A549 (cell line): ENCODE results near the gene MRPL46.

ENCODE experiments used
- CHD4 ChIP-seq: fragments of 200-600 bp; sonication (generic); IDR thresholded peaks from 2 replicates; pipeline ENCODE4 v1.6.1; 2016; ENCODE audit warnings: antibody characterized with exemption, mild to moderate bottlenecking, borderline replicate concordance
- CTCF ChIP-seq: fragments of >200 bp; sonication (Bioruptor Twin); formaldehyde crosslinking; IDR thresholded peaks from 3 replicates; pipeline ENCODE4 v1.5.1; 2016
- ELK1 ChIP-seq: fragments of 150-350 bp; IDR thresholded peaks from 2 replicates; pipeline ENCODE4 v1.6.1; 2014; ENCODE audit warnings: low read depth, mild to moderate bottlenecking, low read length
- EP300 ChIP-seq, 2 experiments: fragments of >200 bp; sonication (Bioruptor Twin); formaldehyde crosslinking; IDR thresholded peaks; 2 replicates in 1 of 2; 3 replicates in 1 of 2; pipeline ENCODE4 v1.6.1; 2016 to 2017
- HOXB13 ChIP-seq: fragments of 250-450 bp; sonication (Bioruptor Pico); IDR thresholded peaks from 2 replicates; pipeline ENCODE4 v1.5.0; 2020; ENCODE audit warnings: low read depth, mild to moderate bottlenecking, moderate library complexity
- RCOR1 ChIP-seq: fragments of 150-350 bp; IDR thresholded peaks from 2 replicates; pipeline ENCODE4 v1.6.1; 2014; ENCODE audit warnings: antibody characterized with exemption, low read length, low read depth

DNA sequence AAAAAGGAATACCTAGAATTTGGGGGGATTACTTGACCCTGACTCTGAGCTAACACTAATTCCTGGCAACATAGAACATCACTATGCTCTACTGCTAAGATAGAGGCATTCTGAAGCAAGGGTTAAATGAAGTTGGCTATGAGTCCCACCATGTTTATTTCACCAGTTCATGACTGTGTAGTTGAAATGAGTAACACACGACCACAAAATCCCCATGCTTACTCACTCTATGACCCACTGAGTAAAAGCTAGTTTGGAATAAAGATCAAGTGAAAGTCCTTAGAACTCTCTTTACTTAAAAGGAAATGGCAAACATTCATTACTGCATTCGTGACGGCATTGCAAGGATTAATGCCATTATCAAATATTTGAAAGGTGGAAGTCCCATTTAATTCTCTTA lies 47.4 kb downstream of the MRPL46 start:
- TF ChIP-seq CTCF (no peak), RCOR1 (no peak), HOXB13 (CRISPR knock-in tag) (no peak), CHD4 (no peak), ELK1 (no peak), EP300 (IDR thresholded peaks at IDR 0.05) (peak in 1 of 2 experiments; percentile 69; a peak in 1 of 5 replicates)
